GM19452 (cell line): ENCODE data around the gene BMP6.

Source experiments
- ATAC-seq: cut with Tn5 transposase; IDR thresholded peaks from one replicate; pipeline ENCODE4 v1.9.1; 2021; ENCODE audit not compliant: unreplicated experiment

The BMP6 gene

GRCh38 chr6:7919871-7920270 is 194.0 kb downstream of the BMP6 start:
- ATAC-seq = no peak

- no peak for ATAC-seq
Measured at GRCh38 chr6:7920425-7920824, 194.5 kb downstream of the BMP6 start.

GRCh38 chr6:7921046-7921445 is 195.1 kb downstream of the BMP6 start:
- no peak for ATAC-seq

GRCh38 chr6:7921632-7922092 is 195.8 kb downstream of the BMP6 start:
- no peak for ATAC-seq

GRCh38 chr6:7922596-7922995 is 196.7 kb downstream of the BMP6 start:
- no peak for ATAC-seq

- no peak for ATAC-seq
Measured at GRCh38 chr6:7924867-7925266, 199.0 kb downstream of the BMP6 start.
